ENCODE results near the gene OPCML.

OPCML gene

GRCh38 chr11:133306019-133306418 is 226.3 kb downstream of the OPCML start:
- DNase-seq (ENCODE audit: low spot score), result no peak
- TF ChIP-seq CTCF (IDR thresholded peaks at IDR 0.05; ENCODE audit: extremely low read depth, missing control alignments), result no peak

GRCh38 chr11:133305208-133305956 is 226.9 kb downstream of the OPCML start:
- no peak for TF ChIP-seq CTCF (IDR thresholded peaks at IDR 0.05; ENCODE audit: extremely low read depth, missing control alignments)
- DNase-seq (ENCODE audit: low spot score), result no peak

- no peak for DNase-seq (ENCODE audit: low spot score)
- TF ChIP-seq CTCF (IDR thresholded peaks at IDR 0.05; ENCODE audit: extremely low read depth, missing control alignments), result no peak
These were observed 229.0 kb downstream of the OPCML start for GRCh38 chr11:133303262-133303661.

GRCh38 chr11:133302056-133302455 is 230.2 kb downstream of the OPCML start:
- no peak for TF ChIP-seq CTCF (IDR thresholded peaks at IDR 0.05; ENCODE audit: extremely low read depth, missing control alignments)
- DNase-seq (ENCODE audit: low spot score), result no peak

GRCh38 chr11:133300666-133301065 is 231.6 kb downstream of the OPCML start:
- no peak for DNase-seq (ENCODE audit: low spot score)
- no peak for TF ChIP-seq CTCF (IDR thresholded peaks at IDR 0.05; ENCODE audit: extremely low read depth, missing control alignments)

GRCh38 chr11:133291780-133292179 is 240.5 kb downstream of the OPCML start:
- no peak for DNase-seq (ENCODE audit: low spot score)
- TF ChIP-seq CTCF (IDR thresholded peaks at IDR 0.05; ENCODE audit: extremely low read depth, missing control alignments), result no peak

GRCh38 chr11:133285359-133285758 is 246.9 kb downstream of the OPCML start:
- DNase-seq (ENCODE audit: low spot score), result no peak
- TF ChIP-seq CTCF (IDR thresholded peaks at IDR 0.05; ENCODE audit: extremely low read depth, missing control alignments), result no peak
